C4-2B (cell line): ENCODE measurements around the gene FGFRL1.

Source experiments
- H3K27ac ChIP-seq: fragments of 450-650 bp; 2 replicates; pipeline ENCODE4 v1.5.1; 2017
- CTCF ChIP-seq: fragments of 450-650 bp; conservative IDR thresholded peaks from 2 replicates; pipeline ENCODE4 v1.5.1; 2017; ENCODE audit warnings: mild to moderate bottlenecking
- ZFX ChIP-seq: fragments of 450-650 bp; IDR thresholded peaks from 2 replicates; pipeline ENCODE4 v1.6.1; 2017

FGFRL1 gene

GRCh38 chr4:999882-1000425 lies 11.5 kb upstream of the FGFRL1 start:
- TF ChIP-seq ZFX (no peak), CTCF (no peak)
- H3K27ac ChIP-seq = no peak overlapping the region

- no peak for TF ChIP-seq ZFX
- no peak for TF ChIP-seq CTCF
- no peak overlapping the region for H3K27ac ChIP-seq
Observed at GRCh38 chr4:1000686-1001260, 10.7 kb upstream of the FGFRL1 start.

- no peak for TF ChIP-seq CTCF
- TF ChIP-seq ZFX = no peak
- no peak overlapping the region for H3K27ac ChIP-seq
Observed at GRCh38 chr4:1001561-1002130, 9.8 kb upstream of the FGFRL1 start.

GRCh38 chr4:1002131-1002630 lies 9.2 kb upstream of the FGFRL1 start:
- TF ChIP-seq CTCF = no peak
- no peak for TF ChIP-seq ZFX
- H3K27ac ChIP-seq = no peak overlapping the region

- no peak for TF ChIP-seq CTCF
- TF ChIP-seq ZFX = no peak
- H3K27ac ChIP-seq = no peak overlapping the region
Observed at GRCh38 chr4:1002631-1003251, 8.7 kb upstream of the FGFRL1 start.

GRCh38 chr4:1003271-1004070 lies 8.0 kb upstream of the FGFRL1 start:
- no peak overlapping the region for H3K27ac ChIP-seq
- no peak for TF ChIP-seq ZFX
- TF ChIP-seq CTCF = no peak

- no peak overlapping the region for H3K27ac ChIP-seq
- TF ChIP-seq CTCF (no peak), ZFX (no peak)
Observed at GRCh38 chr4:1004071-1004418, 7.4 kb upstream of the FGFRL1 start.
